ENCODE data around the gene SFRP5.

DNA sequence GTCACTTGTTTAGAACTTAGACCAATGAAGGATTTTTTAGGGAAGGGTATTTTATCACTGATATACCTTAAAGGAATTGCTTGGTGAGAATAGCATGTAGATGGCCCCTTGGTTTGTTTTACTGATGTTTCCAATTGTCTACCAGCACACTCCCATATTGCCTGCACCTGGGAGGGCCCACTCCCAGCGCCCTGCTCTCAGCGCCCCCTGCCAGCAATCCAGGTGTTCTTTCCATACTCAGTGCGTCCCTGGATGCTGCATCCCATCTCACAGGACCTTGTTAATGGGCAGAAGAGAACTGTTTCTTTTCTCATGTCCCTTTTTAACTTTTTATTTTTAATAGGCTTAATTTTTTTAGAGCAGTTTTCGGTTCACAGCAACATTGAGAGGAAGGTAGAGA lies 24.1 kb upstream of the SFRP5 start:
- TF ChIP-seq, protein P1, sequence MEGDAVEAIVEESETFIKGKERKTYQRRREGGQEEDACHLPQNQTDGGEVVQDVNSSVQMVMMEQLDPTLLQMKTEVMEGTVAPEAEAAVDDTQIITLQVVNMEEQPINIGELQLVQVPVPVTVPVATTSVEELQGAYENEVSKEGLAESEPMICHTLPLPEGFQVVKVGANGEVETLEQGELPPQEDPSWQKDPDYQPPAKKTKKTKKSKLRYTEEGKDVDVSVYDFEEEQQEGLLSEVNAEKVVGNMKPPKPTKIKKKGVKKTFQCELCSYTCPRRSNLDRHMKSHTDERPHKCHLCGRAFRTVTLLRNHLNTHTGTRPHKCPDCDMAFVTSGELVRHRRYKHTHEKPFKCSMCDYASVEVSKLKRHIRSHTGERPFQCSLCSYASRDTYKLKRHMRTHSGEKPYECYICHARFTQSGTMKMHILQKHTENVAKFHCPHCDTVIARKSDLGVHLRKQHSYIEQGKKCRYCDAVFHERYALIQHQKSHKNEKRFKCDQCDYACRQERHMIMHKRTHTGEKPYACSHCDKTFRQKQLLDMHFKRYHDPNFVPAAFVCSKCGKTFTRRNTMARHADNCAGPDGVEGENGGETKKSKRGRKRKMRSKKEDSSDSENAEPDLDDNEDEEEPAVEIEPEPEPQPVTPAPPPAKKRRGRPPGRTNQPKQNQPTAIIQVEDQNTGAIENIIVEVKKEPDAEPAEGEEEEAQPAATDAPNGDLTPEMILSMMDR (IDR thresholded peaks at IDR 0.05) = no peak
- no peak for TF ChIP-seq POLR2A (IDR thresholded peaks at IDR 0.05)

All from sigmoid colon (tissue), 3 donors.